RCC 7860 (cell line): ENCODE results near the gene RASSF8.
A peak's percentile ranks its signal among the peaks of the same experiment; 100 is the strongest.
"Not testable (repeated sequence)": the region's sequence is repeated elsewhere in the genome, so short reads cannot be mapped to it uniquely, and the experiment has no call there.

Experiments
- DNase-seq: peaks from one replicate; pipeline ENCODE4 v3.0.0-alpha.2; 2015; ENCODE audit warnings: low spot score
- FAIRE-seq: peaks from 2 replicates; lab custom pipeline; 2012; peaks lifted over from hg19 to GRCh38; lab: Jason Lieb, UNC

Gene RASSF8

GRCh38 chr12:26054383-26054782 lies 95.9 kb downstream of the RASSF8 start:
- DNase-seq (no peak), FAIRE-seq (no peak)

GRCh38 chr12:26055087-26055486 lies 96.6 kb downstream of the RASSF8 start:
- DNase-seq (no peak), FAIRE-seq (no peak)

- peak; percentile 41 for DNase-seq
These were observed 97.9 kb downstream of the RASSF8 start for GRCh38 chr12:26056335-26056734.

GRCh38 chr12:26057271-26057670 lies 98.8 kb downstream of the RASSF8 start:
- not testable (repeated sequence) for DNase-seq, FAIRE-seq

More at GRCh38 chr12:26056335-26056734, 97.9 kb downstream of the RASSF8 start:
- FAIRE-seq: no peak

- DNase-seq (no peak), FAIRE-seq (no peak)
These were observed 99.8 kb downstream of the RASSF8 start for GRCh38 chr12:26058308-26058707.

GRCh38 chr12:26058818-26059217 lies 100.3 kb downstream of the RASSF8 start:
- FAIRE-seq (no peak), DNase-seq (no peak)

GRCh38 chr12:26062006-26062405 lies 103.5 kb downstream of the RASSF8 start:
- peak; percentile 7 for FAIRE-seq
- DNase-seq: no peak

GRCh38 chr12:26062566-26062965 lies 104.1 kb downstream of the RASSF8 start:
- no peak for FAIRE-seq

GRCh38 chr12:26065451-26065850 lies 107.0 kb downstream of the RASSF8 start:
- FAIRE-seq: no peak
- no peak for DNase-seq

More at GRCh38 chr12:26062566-26062965, 104.1 kb downstream of the RASSF8 start:
- DNase-seq: peak; percentile 40

GRCh38 chr12:26068503-26068902 lies 110.0 kb downstream of the RASSF8 start:
- DNase-seq (no peak), FAIRE-seq (no peak)

- no peak for FAIRE-seq
- DNase-seq: no peak
These were observed 111.3 kb downstream of the RASSF8 start for GRCh38 chr12:26069796-26070195.

- FAIRE-seq (no peak), DNase-seq (no peak)
These were observed 119.6 kb downstream of the RASSF8 start for GRCh38 chr12:26077915-26078702.

- no peak for FAIRE-seq
- no peak for DNase-seq
These were observed 122.4 kb downstream of the RASSF8 start for GRCh38 chr12:26080911-26081310.

- DNase-seq (no peak), FAIRE-seq (no peak)
These were observed 128.5 kb downstream of the RASSF8 start for GRCh38 chr12:26086936-26087335.

GRCh38 chr12:26088998-26089397 lies 130.5 kb downstream of the RASSF8 start:
- FAIRE-seq: no peak
- no peak for DNase-seq

- peak; percentile 54 for DNase-seq
- FAIRE-seq: no peak
These were observed 132.5 kb downstream of the RASSF8 start for GRCh38 chr12:26090836-26091510.

GRCh38 chr12:26091822-26092221 lies 133.3 kb downstream of the RASSF8 start:
- DNase-seq (no peak), FAIRE-seq (no peak)

- DNase-seq: no peak
- FAIRE-seq: no peak
These were observed 134.0 kb downstream of the RASSF8 start for GRCh38 chr12:26092346-26093105.

- no peak for FAIRE-seq
- DNase-seq: no peak
These were observed 136.7 kb downstream of the RASSF8 start for GRCh38 chr12:26095186-26095585.

- DNase-seq: no peak
These were observed 137.6 kb downstream of the RASSF8 start for GRCh38 chr12:26096036-26096435.

More at GRCh38 chr12:26096036-26096435, 137.6 kb downstream of the RASSF8 start:
- FAIRE-seq: no peak
